H1 (cell line): Measurements from ENCODE around the gene ZNF516. TPM values are rescaled to one million over a fixed set of nuclear protein-coding genes. Genes with fewer than 3 reads are reported as not detected.
"Not testable (repeated sequence)": the region's sequence is repeated elsewhere in the genome, so short reads cannot be mapped to it uniquely, and the experiment has no call there.

Source experiments
- CTCF ChIA-PET: fragments of 300-600 bp; sonication (Branson Sonifier 250); formaldehyde crosslinking; loops from one replicate; lab custom pipeline; 2021; ENCODE audit not compliant: partially characterized antibody; lab: Charles Lee
- POLR2A ChIA-PET: fragments of 300-600 bp; sonication (Branson Sonifier 250); formaldehyde crosslinking; loops from one replicate; lab custom pipeline; 2021; ENCODE audit warnings: inconsistent platforms; ENCODE audit not compliant: partially characterized antibody; lab: Charles Lee
- DNase-seq, 2 experiments: peaks; one replicate each; pipeline versions ENCODE4 v3.0.0 to v3.0.0-alpha.2; 2010 to 2022; ENCODE audit warnings: low spot score in 2 of 2, low read depth in 1 of 2, mixed read lengths in 1 of 2
- FAIRE-seq: peaks from 2 replicates; lab custom pipeline; 2011; peaks lifted over from hg19 to GRCh38; lab: Jason Lieb, UNC
- H2AFZ ChIP-seq: 2 replicates; pipeline ENCODE4 v1.8.1; 2012; ENCODE audit warnings: low read length, inconsistent platforms
- H2AK5ac ChIP-seq: 2 replicates; pipeline ENCODE4 v1.6.1; 2013; ENCODE audit warnings: low read depth, low read length
- H2BK120ac ChIP-seq: replicated peaks from 2 replicates; pipeline ENCODE3; 2013; ENCODE audit warnings: low read depth, low read length, inconsistent platforms
- H2BK12ac ChIP-seq: 2 replicates; pipeline ENCODE4 v1.6.1; 2013; ENCODE audit warnings: low read depth, low read length
- H2BK15ac ChIP-seq: 2 replicates; pipeline ENCODE4 v1.6.1; 2013; ENCODE audit warnings: low read length
- H2BK20ac ChIP-seq: 2 replicates; pipeline ENCODE4 v1.6.1; 2013; ENCODE audit warnings: low read length
- H2BK5ac ChIP-seq: 2 replicates; pipeline ENCODE4 v1.6.1; 2013; ENCODE audit warnings: low read depth, low read length
- H3K14ac ChIP-seq: 2 replicates; pipeline ENCODE4 v1.6.1; 2013; ENCODE audit warnings: inconsistent platforms; ENCODE audit not compliant: insufficient read length
- H3K18ac ChIP-seq: 2 replicates; pipeline ENCODE4 v1.6.1; 2013; ENCODE audit warnings: low read length; ENCODE audit errors: extremely low read depth
- H3K23ac ChIP-seq: 2 replicates; pipeline ENCODE4 v1.6.1; 2013; ENCODE audit warnings: inconsistent platforms; ENCODE audit not compliant: insufficient read length
- H3K23me2 ChIP-seq: 2 replicates; pipeline ENCODE4 v1.6.1; 2013; ENCODE audit warnings: low read depth, low read length
- H3K27ac ChIP-seq: 2 replicates; pipeline ENCODE4 v1.6.1; 2011; ENCODE audit warnings: low read depth, low read length, inconsistent platforms
- H3K27me3 ChIP-seq, 4 experiments: replicated peaks in 1 of 4; 1 replicate in 1 of 4; 2 replicates in 3 of 4; pipeline versions ENCODE4 v1.6.1 to v1.8.1; 2011 to 2013; ENCODE audit warnings: low read length in 3 of 4, mild to moderate bottlenecking in 3 of 4, inconsistent platforms in 2 of 4, mixed read lengths in 2 of 4, moderate library complexity in 1 of 4; ENCODE audit not compliant: control insufficient read depth in 3 of 4, insufficient read depth in 3 of 4; ENCODE audit errors: extremely low read depth in 1 of 4
- H3K36me3 ChIP-seq, 4 experiments: 2 replicates each; pipeline versions ENCODE4 v1.6.1 to v1.8.1; 2011 to 2013; ENCODE audit warnings: mild to moderate bottlenecking in 4 of 4, low read length in 3 of 4, moderate library complexity in 2 of 4, control low read depth in 1 of 4, inconsistent platforms in 1 of 4; ENCODE audit not compliant: insufficient read depth in 4 of 4, control insufficient read depth in 2 of 4
- H3K4ac ChIP-seq: replicated peaks from 2 replicates; pipeline ENCODE3; 2013; ENCODE audit warnings: low read length, low read depth, mixed read lengths, inconsistent platforms; ENCODE audit not compliant: insufficient read length
- H3K4me1 ChIP-seq, 4 experiments: replicated peaks in 1 of 4; 1 replicate in 1 of 4; 2 replicates in 3 of 4; pipeline versions ENCODE4 v1.6.1 to v1.8.1; 2011 to 2013; ENCODE audit warnings: low read length in 3 of 4, inconsistent platforms in 2 of 4, mixed read lengths in 1 of 4; ENCODE audit not compliant: insufficient read depth in 4 of 4, control insufficient read depth in 3 of 4
- H3K4me2 ChIP-seq, 2 experiments: 2 replicates each; pipeline versions ENCODE4 v1.6.1 to v1.8.1; 2011 to 2013; ENCODE audit warnings: low read depth in 2 of 2, low read length in 2 of 2, control low read depth in 1 of 2, inconsistent platforms in 1 of 2, mild to moderate bottlenecking in 1 of 2; ENCODE audit not compliant: insufficient read depth in 1 of 2
- H3K4me3 ChIP-seq, 4 experiments: fragments of 200-600, 300-600 bp in 1 of 4; sonication (generic), shearing (Covaris generic), sonication (Bioruptor Twin) in 1 of 4; 2 replicates each; pipeline versions ENCODE4 v1.5.1 to v1.8.1; 2011 to 2016; ENCODE audit warnings: low read length in 4 of 4, low read depth in 3 of 4, control low read depth in 2 of 4, inconsistent platforms in 2 of 4, mild to moderate bottlenecking in 2 of 4, mixed read lengths in 1 of 4, moderate library complexity in 1 of 4; ENCODE audit not compliant: insufficient read depth in 2 of 4; ENCODE audit errors: extremely low read depth in 1 of 4
- H3K56ac ChIP-seq: replicated peaks from 2 replicates; pipeline ENCODE3; 2013; ENCODE audit warnings: low read depth, mild to moderate bottlenecking, mixed read lengths, low read length, inconsistent platforms; ENCODE audit not compliant: insufficient read length
- H3K79me1 ChIP-seq: 2 replicates; pipeline ENCODE4 v1.6.1; 2013; ENCODE audit warnings: low read depth, low read length, control low read depth
- H3K79me2 ChIP-seq, 2 experiments: 2 replicates each; pipeline versions ENCODE4 v1.6.1 to v1.8.1; 2012 to 2013; ENCODE audit warnings: low read length in 2 of 2, mild to moderate bottlenecking in 2 of 2, inconsistent platforms in 1 of 2; ENCODE audit not compliant: insufficient read depth in 2 of 2, control insufficient read depth in 1 of 2
- H3K9ac ChIP-seq, 4 experiments: replicated peaks in 1 of 4; 1 replicate in 1 of 4; 2 replicates in 3 of 4; pipeline versions ENCODE4 v1.6.1 to v1.8.1; 2011 to 2013; ENCODE audit warnings: low read depth in 3 of 4, low read length in 3 of 4, control low read depth in 2 of 4, mild to moderate bottlenecking in 2 of 4, moderate library complexity in 2 of 4, inconsistent platforms in 1 of 4; ENCODE audit errors: extremely low read depth in 1 of 4
- H3K9me3 ChIP-seq, 2 experiments: 2 replicates each; pipeline versions ENCODE4 v1.6.1 to v1.8.1; 2012 to 2013; ENCODE audit warnings: mild to moderate bottlenecking in 2 of 2, moderate library complexity in 2 of 2, control low read depth in 1 of 2, inconsistent platforms in 1 of 2, low read depth in 1 of 2, low read length in 1 of 2, mixed read lengths in 1 of 2; ENCODE audit not compliant: insufficient read depth in 2 of 2
- H4K20me1 ChIP-seq, 2 experiments: replicated peaks in 1 of 2; 2 replicates each; pipeline versions ENCODE3 to v1.8.1; 2011 to 2013; ENCODE audit warnings: inconsistent platforms in 2 of 2, low read length in 2 of 2, mild to moderate bottlenecking in 1 of 2; ENCODE audit not compliant: insufficient read depth in 2 of 2, control insufficient read depth in 1 of 2
- H4K5ac ChIP-seq: 2 replicates; pipeline ENCODE4 v1.6.1; 2013; ENCODE audit warnings: low read length, low read depth, mixed read lengths, inconsistent platforms; ENCODE audit not compliant: insufficient read length
- H4K8ac ChIP-seq: 2 replicates; pipeline ENCODE4 v1.8.0; 2013; ENCODE audit warnings: mild to moderate bottlenecking, moderate library complexity, low read length, inconsistent platforms; ENCODE audit not compliant: insufficient read depth; ENCODE audit errors: extremely low read depth
- H4K91ac ChIP-seq: replicated peaks from 2 replicates; pipeline ENCODE3; 2013; ENCODE audit warnings: low read length, mixed read lengths, inconsistent platforms; ENCODE audit not compliant: insufficient read length
- WGBS, 2 experiments: shearing (Covaris generic) in 1 of 2; methylation state at CpG; one replicate each; pipeline versions ENCODE4 v1.1.6 to v1.1.7; 2013 to 2015; ENCODE audit warnings: low lambda C conversion rate in 2 of 2, mixed read lengths in 2 of 2, inconsistent platforms in 1 of 2, low coverage in 1 of 2, missing lambda C conversion rate in 1 of 2; ENCODE audit not compliant: insufficient replicate concordance in 2 of 2, insufficient coverage in 1 of 2, insufficient read length in 1 of 2; ENCODE audit errors: extremely low coverage in 1 of 2, missing lambda C conversion rate in 1 of 2; 5-methylcytosine and 5-hydroxymethylcytosine counted together
- polyA plus RNA-seq, 7 experiments: library from polyadenylated mRNA; depleted of rRNA in 3 of 7; stranded (reverse) in 5 of 7; unstranded in 2 of 7; fragments of >200 nt in 5 of 7; fragments of 200-250 nt in 2 of 7; gene quantifications; 1 replicate in 5 of 7; 2 replicates in 1 of 7; 4 replicates in 1 of 7; pipeline versions ENCODE4 v1.2.1 to v1.2.3, GENCODE V29; 2011 to 2013; ENCODE audit warnings: missing spikeins in 2 of 7, mixed read lengths in 2 of 7
- total RNA-seq: library from RNA; stranded (reverse); fragmentation: NEBNext Ultra II Directional; extraction: Animal tissue kit (Norgen Biotek cat#: 25700); gene quantifications from 2 replicates; pipeline ENCODE4 v1.2.1, GENCODE V29; 2021

The ZNF516 gene
- total and polyA plus RNA-seq, 2 of the 8 experiments (the other 6 are each of a cell fraction or from before 2014, with no cell fraction given) = 7.3 to 17.0 TPM

GRCh38 chr18:76536593-76536992 lies 41.6 kb upstream of the ZNF516 start:
- H2AFZ ChIP-seq, H3K9ac ChIP-seq, DNase-seq, H3K23me2 ChIP-seq, H3K18ac ChIP-seq, CTCF ChIA-PET, H2BK15ac ChIP-seq, H3K79me1 ChIP-seq, H3K36me3 ChIP-seq, H2BK120ac ChIP-seq, H4K20me1 ChIP-seq, H2AK5ac ChIP-seq, H3K9me3 ChIP-seq, H3K4me1 ChIP-seq, H3K27me3 ChIP-seq, H3K27ac ChIP-seq, H4K5ac ChIP-seq, H2BK20ac ChIP-seq, H3K4me2 ChIP-seq, H4K91ac ChIP-seq, H3K4ac ChIP-seq, FAIRE-seq, H2BK5ac ChIP-seq, H3K14ac ChIP-seq, H3K23ac ChIP-seq, H2BK12ac ChIP-seq, H3K79me2 ChIP-seq, POLR2A ChIA-PET, H4K8ac ChIP-seq, H3K4me3 ChIP-seq, H3K56ac ChIP-seq: not testable (repeated sequence)
- 95% methylated on average over 5 of the region's 5 CpGs; no CpG with 5 or more reads in 1 of the 2 experiments for WGBS, 2 experiments
